HG03095 (cell line): ENCODE data around the gene CCDC38.
A peak's percentile ranks its signal among the peaks of the same experiment; 100 is the strongest.
"Not testable (repeated sequence)": the region's sequence is repeated elsewhere in the genome, so short reads cannot be mapped to it uniquely, and the experiment has no call there.

Experiments used
- ATAC-seq: cut with Tn5 transposase; IDR thresholded peaks from one replicate; pipeline ENCODE4 v1.9.1; 2021; ENCODE audit warnings: moderate library complexity; ENCODE audit not compliant: unreplicated experiment

The CCDC38 gene

GRCh38 chr12:95942524-95943329, at the start of gene CCDC38:
TSS of gene CCDC38 (minus strand) at chr12:95942614. CDS start at chr12:95936509, 6,105 bp downstream.
- peak; percentile 98 for ATAC-seq

DNA sequence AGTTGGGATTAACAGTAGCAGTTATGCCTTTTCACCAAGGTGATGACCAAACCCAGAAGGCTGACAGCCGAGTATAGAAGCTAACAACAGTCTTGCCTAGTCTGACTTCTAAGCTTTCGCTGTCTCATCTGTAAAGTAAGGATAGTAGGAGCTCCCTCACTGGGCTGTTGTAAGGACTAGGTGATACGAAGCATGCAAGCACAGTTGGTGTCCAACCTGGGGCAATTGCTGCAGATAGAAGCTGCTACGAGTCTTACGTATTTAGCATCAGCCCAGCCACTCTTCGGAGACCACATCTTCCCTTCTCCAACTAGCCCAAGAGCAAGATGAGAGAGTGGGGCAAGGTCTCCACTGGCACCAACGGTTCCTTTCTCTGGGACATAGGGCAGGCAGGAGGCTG, 47.7 kb upstream of the CCDC38 start:
- ATAC-seq: no peak

DNA sequence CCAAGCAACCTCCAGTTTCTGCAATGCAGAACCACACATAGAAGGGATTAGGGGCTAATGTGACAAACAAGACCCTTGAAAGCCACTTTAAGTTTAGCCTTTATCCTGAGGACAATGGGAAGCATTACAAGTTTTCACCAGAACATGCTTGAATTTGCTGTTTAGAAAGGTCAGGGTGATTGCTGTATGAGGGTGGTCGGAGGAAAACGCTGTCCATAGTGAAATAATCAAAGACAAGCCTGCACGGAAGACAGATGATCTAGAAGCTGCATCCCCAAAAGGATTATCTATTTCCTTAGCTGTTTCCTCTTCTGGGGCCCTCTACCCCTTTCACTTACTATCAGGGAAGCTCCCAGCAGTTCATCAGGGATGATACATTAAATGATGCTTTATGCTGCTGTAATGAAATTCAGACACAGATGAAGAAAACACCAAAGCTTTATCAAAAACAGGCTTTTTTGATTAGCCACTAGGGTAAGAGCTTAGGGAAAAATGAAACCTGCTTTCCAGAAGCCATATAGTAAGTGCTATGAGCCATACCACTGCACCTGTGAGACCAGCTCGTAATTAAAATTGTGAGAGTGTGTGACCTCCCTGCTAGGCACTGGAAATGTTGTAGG, 47.2 kb upstream of the CCDC38 start:
- ATAC-seq: no peak

DNA sequence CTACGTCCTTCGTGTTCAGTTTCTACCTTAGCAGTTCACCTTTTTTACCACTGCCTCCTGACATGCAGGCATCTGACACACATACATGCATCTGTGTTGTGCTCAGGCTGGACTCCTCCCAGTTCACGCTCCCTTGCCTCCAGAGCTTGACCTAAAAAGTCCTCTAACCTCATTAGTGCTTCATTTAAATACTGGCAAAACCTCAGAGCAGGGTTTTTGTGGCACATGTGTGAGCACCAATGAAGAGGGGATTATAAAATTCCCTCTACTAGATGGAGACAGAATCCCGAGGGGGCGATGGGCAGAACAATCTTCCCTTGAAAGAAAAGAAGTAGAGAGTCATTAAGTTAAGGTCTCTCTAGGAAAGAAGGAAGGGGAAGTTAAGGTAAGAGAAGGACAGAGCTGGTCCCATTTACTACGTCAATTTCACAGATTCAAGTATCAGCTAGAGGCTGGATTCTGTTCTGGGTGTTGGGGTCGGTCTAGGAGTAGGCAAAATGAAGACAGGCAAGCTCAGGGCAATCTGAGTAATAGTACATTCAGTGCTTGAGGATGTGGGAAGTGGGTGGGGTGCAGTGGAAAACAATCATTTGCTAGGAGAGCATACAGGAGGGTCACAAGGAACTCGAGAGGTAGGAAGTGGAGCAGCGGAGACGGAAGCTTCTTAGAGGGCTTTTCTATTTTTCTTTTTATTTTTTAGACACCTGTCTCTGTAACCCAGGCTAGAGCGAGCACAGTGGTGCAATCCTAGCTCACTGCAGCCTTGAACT, 46.3 kb upstream of the CCDC38 start:
- no peak for ATAC-seq

DNA sequence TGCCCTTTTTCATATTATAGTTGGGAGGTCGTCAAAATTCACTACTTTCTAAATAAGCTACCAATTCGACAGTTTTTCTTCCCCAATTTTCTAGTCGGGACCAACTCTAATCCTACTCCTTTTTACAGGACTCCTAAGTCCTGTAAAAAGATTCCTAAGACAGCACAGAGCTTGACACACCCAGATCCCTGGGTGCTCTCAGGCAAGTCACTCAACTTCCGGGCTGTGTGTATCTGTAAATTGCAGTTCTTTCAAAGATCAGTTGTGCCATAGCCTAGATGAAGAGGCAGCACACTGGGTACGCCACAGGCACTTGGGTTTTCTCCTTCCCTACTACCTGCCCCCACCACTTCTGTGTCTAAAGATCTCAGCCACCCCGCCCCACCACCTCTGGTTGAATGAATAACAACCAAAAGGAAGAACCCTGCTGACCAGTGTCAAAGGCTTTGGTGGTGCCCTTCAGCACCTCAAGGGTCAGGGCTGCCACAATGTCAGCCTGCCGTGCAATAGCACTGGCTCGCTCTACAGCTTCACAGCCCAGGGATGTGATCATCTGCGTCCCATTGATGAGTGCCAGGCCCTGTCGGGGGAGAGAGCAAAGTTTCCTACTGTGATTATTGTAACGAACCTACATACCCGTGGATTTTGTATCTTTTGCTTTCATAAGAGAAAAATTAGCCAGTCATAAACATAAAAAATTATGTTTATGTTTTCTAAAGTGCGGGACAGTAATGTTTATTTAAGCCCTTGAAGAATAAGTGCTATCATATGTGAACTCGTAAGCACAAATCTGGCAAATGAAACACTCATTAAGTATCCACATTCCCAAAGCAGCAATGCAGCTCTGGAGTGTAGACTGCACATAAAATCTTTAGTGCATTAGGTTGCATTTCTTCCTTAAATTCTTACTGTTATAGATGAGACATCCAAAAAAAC, 44.5 kb upstream of the CCDC38 start:
- ATAC-seq: no peak

DNA sequence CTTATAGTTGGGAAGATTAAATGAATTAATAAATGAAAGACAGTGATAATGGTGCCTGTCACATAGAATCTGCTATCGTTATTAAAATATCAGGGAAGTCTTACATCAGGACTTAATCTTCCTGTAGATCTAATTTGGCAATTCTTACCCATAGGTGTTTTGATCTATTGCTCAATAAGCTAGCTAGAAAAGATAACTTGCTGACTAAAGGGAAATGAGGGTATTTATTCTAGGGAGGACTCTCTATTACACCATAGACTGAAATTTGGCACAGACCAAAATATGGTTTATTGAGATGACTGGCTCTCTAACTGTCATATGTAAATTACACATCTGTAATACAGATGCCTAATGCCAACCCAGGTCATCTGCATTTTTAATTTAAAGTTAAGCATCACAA, 42.3 kb upstream of the CCDC38 start:
- ATAC-seq: no peak

- no peak for ATAC-seq
Observed at GRCh38 chr12:95982602-95983001, 40.2 kb upstream of the CCDC38 start.

DNA sequence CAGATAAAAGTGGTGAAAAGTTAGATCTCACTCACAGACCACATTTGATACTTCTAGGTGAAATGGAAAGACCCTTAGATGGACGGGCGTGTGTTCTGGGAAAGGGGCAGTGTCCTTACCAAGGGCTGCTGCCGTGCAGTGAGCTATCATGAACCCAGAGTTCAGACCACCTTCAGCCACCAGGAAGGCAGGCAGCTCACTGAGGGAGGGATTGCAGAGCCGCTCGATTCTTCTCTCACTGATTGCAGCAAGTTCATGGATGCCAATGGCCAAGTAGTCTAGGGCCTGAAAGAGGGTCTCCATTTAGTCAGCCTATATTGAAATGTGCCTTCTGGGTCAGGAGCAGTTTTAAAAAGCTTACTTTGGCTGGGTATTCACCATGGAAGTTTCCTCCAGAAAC, 38.0 kb upstream of the CCDC38 start:
- ATAC-seq: no peak

- ATAC-seq: no peak
Observed at GRCh38 chr12:95978774-95979173, 36.4 kb upstream of the CCDC38 start.

DNA sequence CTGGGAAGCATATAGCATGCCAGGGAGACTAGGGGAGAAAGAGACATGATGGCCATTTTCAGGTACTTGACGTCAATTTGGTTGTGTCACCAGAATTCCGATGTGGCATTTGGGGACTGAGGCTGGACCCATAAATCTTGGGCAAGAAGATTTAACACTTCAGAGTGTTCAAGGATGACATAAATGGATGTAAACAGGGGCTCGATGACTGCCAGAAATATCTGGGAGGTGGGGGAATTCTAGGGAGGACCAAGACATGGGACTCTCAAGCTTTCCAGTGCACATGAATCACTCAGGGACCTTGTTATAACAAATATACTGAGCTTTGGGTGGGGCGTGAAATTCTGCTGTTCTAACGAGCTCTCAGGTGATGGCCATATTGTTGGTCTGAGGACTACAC, 35.9 kb upstream of the CCDC38 start:
- ATAC-seq: no peak

- ATAC-seq: no peak
Observed at GRCh38 chr12:95977764-95978305, 35.4 kb upstream of the CCDC38 start.

DNA sequence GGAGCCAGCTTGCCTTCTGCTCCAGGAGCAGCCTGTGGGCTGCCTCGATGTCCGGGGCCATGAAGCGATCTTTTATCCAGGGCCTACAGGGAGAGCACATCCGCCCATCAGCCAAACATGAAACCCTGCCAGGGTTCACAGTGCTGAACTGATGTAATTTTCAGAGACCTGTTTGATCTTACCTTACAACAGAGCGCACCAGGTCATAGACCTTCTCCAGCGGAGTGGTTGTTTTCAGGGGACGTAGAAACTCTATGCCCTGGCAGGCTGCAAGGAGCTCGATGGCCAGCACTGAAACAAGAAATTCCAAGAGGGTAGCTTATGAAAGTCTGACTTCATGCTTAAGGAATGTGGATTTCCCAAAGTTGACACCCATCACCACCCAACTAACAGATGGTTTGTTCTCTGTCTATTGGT, 34.0 kb upstream of the CCDC38 start:
- no peak for ATAC-seq

- ATAC-seq: no peak
Observed at GRCh38 chr12:95975491-95975890, 33.1 kb upstream of the CCDC38 start.

GRCh38 chr12:95974358-95974757, 31.9 kb upstream of the CCDC38 start:
- no peak for ATAC-seq

DNA sequence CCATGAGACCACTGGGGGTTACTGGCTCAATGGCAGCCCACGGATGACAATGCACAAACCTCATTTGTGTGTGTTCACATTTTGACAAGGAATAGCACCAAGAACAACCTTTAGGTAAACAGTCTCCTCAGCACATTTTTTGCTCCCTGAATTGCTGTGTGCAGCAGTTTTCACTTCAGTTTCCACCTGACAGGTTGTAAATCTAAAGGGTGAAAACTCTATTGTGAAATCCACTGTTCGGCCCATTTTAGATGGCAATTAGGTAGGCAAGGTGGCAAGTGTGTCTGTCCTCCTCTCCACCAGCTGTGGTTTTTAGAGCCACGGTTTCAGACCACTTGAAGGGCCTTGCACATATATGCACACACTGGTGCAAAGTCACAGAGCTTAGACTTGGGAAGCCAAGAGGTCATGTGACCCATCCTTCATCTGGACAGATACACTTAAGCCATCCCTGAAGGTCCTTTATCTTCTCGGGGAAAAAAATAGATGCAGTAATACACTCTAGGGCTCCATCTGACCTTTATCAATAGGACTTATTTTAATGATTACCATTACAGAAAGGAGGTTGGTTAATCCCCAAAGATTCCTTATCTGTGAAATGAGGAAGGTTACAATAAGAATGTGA, 30.5 kb upstream of the CCDC38 start:
- ATAC-seq: no peak

GRCh38 chr12:95970905-95971304, 28.5 kb upstream of the CCDC38 start:
- ATAC-seq: no peak

DNA sequence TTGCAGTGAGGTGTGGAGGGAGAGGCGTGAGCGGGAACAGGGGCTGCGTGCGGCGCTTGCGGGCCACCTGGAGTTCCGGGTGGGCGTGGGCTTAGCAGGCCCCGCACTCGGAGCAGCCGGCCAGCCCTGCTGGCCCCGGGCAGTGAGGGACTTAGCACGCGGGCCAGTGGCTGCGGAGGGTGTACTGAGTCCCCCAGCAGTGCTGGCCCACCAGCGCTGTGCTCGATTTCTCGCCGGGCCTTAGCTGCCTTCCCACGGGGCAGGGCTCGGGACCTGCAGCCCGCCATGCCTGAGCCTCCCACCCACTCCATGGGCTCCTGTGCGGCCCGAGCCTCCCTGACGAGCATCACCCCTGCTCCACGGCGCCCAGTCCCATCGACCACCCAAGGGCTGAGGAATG, 26.7 kb upstream of the CCDC38 start:
- ATAC-seq: not testable (repeated sequence)

DNA sequence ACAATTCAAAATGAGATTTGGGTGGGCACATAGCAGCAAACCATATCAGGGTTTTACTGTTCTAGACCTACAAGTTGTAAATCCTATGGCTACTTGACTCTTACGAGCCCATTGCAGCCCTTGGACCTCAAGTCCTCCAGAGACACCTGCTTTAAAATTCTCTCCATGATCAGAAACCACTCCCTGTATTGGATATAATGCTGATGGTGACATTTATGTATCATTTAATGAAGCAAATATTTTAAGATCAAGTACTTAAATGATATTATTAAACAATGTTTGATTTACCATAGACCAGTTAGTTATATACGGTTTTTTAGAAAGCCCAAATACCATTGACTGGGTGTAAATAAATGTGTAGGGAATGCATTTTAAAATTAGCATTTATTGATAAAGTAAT, 24.9 kb upstream of the CCDC38 start:
- no peak for ATAC-seq

DNA sequence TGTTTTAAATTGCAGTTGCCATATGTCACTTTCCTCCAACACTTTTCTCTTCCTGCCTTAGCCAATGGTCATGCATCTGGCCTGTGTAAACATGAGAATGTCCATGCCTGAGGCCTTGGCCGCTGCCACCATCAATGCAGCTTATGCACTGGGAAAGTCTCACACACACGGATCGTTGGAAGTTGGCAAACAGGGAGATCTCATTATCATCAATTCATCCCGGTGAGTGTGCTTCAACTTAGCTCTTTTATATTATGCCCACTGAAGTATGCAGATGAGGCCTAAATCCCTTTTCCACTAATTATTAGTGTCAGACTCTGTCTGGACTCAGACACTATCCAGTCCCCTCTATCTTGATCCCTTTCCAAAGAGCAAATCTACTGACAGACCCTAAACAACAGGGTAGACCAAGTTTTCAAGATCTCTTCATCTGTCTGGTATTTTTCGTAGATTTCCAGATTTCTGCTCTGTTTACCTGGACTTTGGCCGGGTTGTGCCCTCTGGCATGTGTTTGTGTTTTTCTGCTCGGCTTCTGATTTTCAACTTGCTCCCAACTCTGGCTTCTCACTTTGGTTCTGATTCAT, 24.0 kb upstream of the CCDC38 start:
- ATAC-seq: no peak

DNA sequence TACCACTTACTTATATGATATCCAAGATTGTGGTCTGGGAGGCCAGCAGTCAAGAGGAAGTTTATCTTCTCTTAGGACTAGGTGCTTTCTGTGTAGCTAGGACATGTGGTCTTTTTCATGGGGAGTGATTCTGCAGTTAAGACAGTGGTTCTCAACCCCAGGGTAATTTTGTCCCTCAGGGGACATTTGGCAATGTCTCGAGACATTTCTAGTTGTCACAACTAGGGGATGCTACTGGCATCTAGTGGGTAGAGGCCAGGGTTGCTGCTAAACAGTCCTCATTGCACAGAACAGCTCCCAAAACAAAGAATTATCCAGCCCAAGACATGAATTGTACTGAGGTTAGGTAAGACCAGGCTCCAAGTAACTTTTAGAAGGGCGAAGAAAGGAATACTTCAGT, 20.7 kb upstream of the CCDC38 start:
- ATAC-seq: no peak
